T1000 (cell line): ENCODE measurements around the gene PIK3CG.
A peak's percentile ranks its signal among the peaks of the same experiment; 100 is the strongest.
"Not testable (repeated sequence)": the region's sequence is repeated elsewhere in the genome, so short reads cannot be mapped to it uniquely, and the experiment has no call there.

Source experiments
- DNase-seq: peaks from one replicate; lab custom pipeline; 2025; ENCODE audit warnings: mixed read lengths; lab: John Stamatoyannopoulos, UW

The PIK3CG gene

DNA sequence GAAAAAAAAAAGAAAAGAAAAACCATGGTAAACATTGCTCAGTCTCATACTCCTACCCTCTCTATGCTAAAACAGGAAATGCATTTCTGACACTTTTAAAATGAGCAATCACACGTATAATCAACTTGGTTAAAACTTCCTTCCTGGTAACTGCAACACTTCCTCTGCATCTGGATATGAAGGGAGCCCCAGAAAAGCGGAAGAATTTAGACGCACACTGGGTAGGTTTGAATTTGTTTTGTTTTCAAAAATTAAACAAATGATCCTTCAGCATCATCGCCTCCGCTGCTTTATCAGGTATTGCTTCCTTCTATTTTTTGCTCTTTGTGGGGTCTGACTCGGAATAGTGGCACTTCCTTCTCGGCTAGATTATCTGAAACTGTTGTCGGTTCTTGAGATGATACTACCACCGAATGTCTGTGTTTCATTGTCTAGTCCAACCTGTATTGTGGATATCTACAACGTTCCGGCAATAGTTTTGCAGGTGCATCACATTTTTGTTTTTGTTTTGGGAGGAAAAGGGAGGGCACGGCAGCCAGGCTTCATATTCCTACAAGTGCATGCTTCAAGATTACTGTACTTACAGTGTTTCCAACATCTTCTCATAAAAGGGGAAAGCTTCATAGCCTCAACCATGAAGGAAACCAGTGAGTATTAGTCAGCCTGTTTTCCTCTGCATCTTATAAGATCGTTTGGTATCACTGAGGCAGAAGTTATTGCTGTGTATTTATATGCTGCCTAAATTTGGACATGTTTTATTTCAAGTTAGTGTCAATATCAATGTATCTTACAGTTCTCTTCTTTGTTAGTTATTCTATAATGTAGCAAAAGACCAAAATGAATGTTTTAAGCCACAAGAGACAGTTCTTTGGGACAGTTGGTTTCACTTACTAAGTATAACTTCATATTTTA lies at the start of gene PIK3CG:
Gene PIK3CG, plus strand, starts transcription at position 153 of the 912 bp plus-strand sequence. CDS start 2,280 bp downstream, outside the sequence.
- DNase-seq, result no peak

DNA sequence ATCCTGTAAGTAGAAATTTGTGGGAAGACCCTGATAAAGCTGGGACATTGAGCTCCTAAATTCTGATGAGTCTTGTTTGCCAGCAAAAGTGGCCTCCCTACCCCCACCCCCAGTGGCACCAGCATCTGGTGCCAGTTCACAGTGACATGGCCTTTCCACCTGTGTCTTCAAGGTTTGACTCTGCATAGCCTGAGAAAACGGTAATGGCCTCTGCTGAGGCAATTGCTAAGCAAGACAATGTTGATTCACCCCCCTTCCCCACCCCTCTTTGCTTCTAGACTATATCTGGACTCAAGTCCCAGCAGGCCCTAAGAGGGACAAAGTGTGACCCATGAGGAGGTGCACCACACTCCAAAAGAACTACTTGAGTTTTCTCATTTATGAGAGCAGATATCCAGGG lies 48.0 kb upstream of the PIK3CG start:
- DNase-seq, result no peak

GRCh38 chr7:106818736-106819135 lies 46.3 kb upstream of the PIK3CG start:
- DNase-seq, result no peak

- DNase-seq, result no peak
Measured at GRCh38 chr7:106819546-106819945, 45.5 kb upstream of the PIK3CG start.

GRCh38 chr7:106820321-106821217 lies 44.5 kb upstream of the PIK3CG start:
- DNase-seq, result no peak

- no peak for DNase-seq
Measured at GRCh38 chr7:106823631-106824030, 41.5 kb upstream of the PIK3CG start.

GRCh38 chr7:106824458-106824857 lies 40.6 kb upstream of the PIK3CG start:
- no peak for DNase-seq

DNA sequence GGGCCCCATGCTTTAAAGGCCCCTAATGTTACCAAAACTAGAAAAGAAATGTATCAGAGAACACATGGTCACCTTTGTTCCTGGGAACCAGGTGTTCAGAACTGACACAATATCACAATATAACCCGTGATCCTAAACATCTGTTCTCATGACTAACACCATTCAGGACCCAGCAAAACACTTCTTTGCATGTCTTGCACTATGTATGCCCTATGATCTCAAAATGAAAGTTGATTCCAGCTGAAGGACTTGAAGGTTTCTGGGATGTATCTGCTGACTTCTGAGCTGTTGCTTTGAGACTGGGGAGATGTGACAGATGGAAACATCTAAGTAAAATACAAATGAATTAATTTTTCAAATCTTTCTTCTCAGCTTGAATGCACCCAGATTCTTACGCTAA lies 37.5 kb upstream of the PIK3CG start:
- no peak for DNase-seq

- DNase-seq, result no peak
Measured at GRCh38 chr7:106829496-106829895, 35.6 kb upstream of the PIK3CG start.

DNA sequence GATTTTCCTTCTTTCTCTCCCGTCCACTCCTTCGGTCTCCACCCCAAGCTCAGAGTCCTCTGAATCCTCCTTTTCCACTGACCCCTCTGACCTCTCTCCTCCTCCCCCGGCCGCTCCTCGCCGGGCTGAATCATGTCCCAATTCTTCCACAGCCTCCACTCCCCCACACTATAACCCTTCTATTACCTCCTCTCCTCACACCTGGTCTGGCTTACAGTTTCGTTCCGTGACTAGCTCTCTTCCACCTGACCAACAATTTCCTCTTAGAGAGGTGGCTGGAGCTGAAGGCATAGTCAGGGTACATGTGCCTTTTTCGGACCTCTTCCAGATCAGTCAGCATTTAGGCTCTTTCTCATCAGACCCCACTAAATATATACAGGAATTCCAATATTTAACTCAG lies 34.2 kb upstream of the PIK3CG start:
- DNase-seq, result not testable (repeated sequence)

DNA sequence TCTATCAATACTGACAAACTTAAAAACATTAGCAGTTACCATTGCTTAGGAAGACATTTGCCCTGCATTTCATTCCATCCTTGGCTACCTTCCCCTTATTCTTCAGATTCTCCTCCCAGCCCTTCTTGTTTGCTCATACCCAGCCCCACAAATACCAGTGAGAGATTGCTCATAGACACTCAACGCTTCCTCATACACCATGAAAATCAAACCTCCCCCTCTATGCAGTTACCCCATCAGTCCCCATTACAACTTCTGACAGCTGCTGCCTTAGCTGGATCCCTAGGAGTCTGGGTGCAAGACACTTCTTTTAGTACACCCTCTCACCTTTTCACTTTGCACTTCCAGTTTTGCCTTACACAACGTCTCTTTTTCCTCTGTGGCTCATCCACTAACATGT lies 28.3 kb upstream of the PIK3CG start:
- no peak for DNase-seq

DNA sequence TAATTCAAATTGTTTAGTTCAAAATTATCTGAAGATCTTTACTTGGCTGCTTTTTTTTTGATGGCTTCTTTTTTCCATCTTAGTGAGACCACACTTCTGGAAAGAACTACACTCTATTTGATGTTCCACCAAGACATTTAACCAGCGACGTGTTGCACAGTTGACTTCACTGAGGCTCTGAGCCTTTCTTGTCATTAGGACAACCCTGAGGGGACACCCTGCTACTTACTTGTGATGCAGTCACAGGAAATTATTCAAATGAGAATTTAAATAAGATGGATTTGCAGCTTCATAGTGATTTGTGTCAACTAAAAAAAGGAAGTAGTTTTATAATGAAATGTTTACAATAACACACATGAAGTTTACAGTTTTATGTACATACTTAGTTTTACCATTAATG lies 25.6 kb upstream of the PIK3CG start:
- no peak for DNase-seq

GRCh38 chr7:106840342-106840741 lies 24.7 kb upstream of the PIK3CG start:
- DNase-seq, result peak; percentile 44

DNA sequence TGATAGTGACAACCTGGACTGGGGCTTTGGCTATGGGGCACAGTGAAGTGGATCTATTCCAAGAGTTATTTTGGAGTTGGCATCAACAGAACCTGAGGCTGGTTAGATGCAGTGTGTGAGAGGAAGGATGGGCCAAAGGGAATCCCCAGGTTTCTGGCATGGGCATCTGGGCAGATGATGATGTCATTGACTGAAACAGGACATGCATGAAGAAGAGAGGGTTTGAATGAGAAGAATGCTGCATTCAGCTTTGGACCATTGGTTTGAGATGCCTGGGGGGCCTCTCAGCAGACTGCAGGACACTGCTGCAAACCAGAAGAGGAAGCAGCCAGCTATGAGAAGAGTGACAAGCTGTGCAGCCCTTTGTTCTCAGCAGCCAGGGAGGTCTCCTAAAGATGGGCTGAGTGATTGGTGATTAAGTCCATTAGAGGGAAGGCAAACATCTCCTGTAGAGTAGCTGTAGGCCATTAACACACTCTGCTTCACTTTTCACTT lies 23.1 kb upstream of the PIK3CG start:
- DNase-seq, result no peak

- DNase-seq, result no peak
Measured at GRCh38 chr7:106844279-106844997, 20.6 kb upstream of the PIK3CG start.

DNA sequence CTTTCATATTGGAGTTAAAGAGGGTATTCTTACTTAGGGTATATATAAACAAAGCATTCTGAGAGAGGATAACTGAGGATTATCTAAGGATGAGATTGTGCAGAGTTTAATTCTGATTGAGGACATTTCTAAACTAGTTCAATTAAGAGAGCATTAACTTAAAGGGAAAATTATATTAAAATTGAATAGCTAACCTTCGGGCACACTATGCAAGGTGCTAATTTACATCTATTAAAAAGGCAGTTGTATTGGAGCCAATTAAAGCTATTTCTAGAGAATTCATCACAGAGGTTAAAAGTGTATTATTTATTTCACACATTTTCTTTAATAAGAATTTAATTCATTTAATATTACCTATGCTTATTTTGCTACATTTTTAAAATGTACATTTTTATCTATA lies 17.0 kb upstream of the PIK3CG start:
- DNase-seq, result no peak

DNA sequence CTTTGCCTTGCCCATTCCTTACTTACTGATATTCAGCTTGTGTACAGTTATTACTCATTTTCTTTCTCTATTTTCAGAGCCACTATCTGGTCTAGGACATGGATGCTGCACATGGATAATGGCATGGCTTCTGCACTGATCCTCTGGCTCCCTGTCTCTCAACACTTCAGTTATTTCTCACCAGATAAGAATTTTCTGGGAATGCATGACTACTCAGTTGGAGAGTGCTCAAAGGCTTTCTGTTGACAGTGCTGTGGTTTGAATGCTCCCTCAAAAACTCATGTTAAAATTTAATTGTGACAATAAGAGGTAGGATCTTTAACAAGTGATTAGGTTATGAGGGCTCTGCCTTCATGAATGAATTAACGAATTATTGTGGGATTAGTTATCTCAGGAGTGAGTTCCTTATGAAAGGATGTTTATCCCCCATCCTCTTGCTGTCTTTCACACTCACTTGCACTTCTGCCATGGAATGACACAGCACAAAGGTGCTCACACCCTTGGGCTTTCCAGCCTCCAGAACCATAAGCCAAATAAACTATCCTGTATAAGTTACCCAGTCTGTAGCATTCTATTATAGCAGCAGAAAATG lies 16.1 kb upstream of the PIK3CG start:
- peak; percentile 7 for DNase-seq

DNA sequence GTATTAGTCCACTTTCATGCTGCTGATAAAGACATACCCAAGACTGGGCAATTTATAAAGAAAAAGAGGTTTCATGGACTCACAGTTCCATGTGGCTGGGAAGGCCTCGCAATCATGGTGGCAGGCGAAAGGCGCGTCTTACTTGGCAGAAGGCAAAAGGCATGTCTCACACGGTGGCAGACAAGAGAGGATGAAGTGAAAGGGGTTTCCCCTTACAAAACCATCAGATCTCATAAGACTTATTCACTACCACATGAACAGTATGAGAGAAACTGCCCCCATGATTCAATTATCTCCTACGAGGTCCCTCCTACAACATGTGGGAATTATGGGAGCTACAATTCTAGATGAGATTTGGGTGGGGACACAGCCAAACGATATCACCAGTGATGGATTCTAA lies 13.4 kb upstream of the PIK3CG start:
- not testable (repeated sequence) for DNase-seq

- DNase-seq, result no peak
Measured at GRCh38 chr7:106853250-106853908, 11.7 kb upstream of the PIK3CG start.

GRCh38 chr7:106855540-106856132 lies 9.4 kb upstream of the PIK3CG start:
- no peak for DNase-seq
